H9 (cell line): ENCODE results near the gene LYPD4. TPM values are rescaled to one million over a fixed set of nuclear protein-coding genes. Genes with fewer than 3 reads are reported as not detected.

Source experiments
- DNase-seq: peaks from one replicate; pipeline ENCODE4 v3.0.0-alpha.2; 2017
- H2AFZ ChIP-seq: one replicate; pipeline ENCODE4 v1.6.1; 2013; ENCODE audit warnings: mild to moderate bottlenecking, low read length, control low read depth, moderate library complexity
- H2AK5ac ChIP-seq: 2 replicates; pipeline ENCODE4 v1.6.1; 2013; ENCODE audit warnings: low read length, control low read depth, mixed read lengths; ENCODE audit not compliant: insufficient read length
- H2BK120ac ChIP-seq: one replicate; pipeline ENCODE4 v1.6.1; 2013; ENCODE audit warnings: low read depth, mild to moderate bottlenecking, low read length, control low read depth, inconsistent platforms; ENCODE audit not compliant: poor library complexity, severe bottlenecking
- H2BK12ac ChIP-seq: 2 replicates; pipeline ENCODE4 v1.6.1; 2013; ENCODE audit warnings: low read length, control low read depth, mixed read lengths, low read depth; ENCODE audit not compliant: insufficient read length
- H2BK15ac ChIP-seq: 2 replicates; pipeline ENCODE4 v1.6.1; 2013; ENCODE audit warnings: low read depth, low read length, control low read depth
- H2BK20ac ChIP-seq: one replicate; pipeline ENCODE4 v1.6.1; 2013; ENCODE audit warnings: low read depth, mild to moderate bottlenecking, low read length, control low read depth, inconsistent platforms; ENCODE audit not compliant: poor library complexity, severe bottlenecking
- H2BK5ac ChIP-seq: 2 replicates; pipeline ENCODE4 v1.6.1; 2013; ENCODE audit warnings: low read length, control low read depth, mixed read lengths; ENCODE audit not compliant: insufficient read length
- H3K14ac ChIP-seq: 2 replicates; pipeline ENCODE4 v1.6.1; 2013; ENCODE audit warnings: low read length, control low read depth; ENCODE audit not compliant: insufficient read depth
- H3K18ac ChIP-seq: 2 replicates; pipeline ENCODE4 v1.6.1; 2013; ENCODE audit warnings: low read depth, mild to moderate bottlenecking, mixed read lengths, low read length, control low read depth; ENCODE audit not compliant: insufficient read length
- H3K23ac ChIP-seq: 2 replicates; pipeline ENCODE4 v1.6.1; 2013; ENCODE audit warnings: low read length, control low read depth, mixed read lengths, low read depth; ENCODE audit not compliant: insufficient read length
- H3K23me2 ChIP-seq: 2 replicates; pipeline ENCODE4 v1.6.1; 2013; ENCODE audit warnings: low read depth, mild to moderate bottlenecking, mixed read lengths, low read length, control low read depth; ENCODE audit not compliant: insufficient read length, poor library complexity, severe bottlenecking
- H3K27ac ChIP-seq: 2 replicates; pipeline ENCODE4 v1.5.1; 2013; ENCODE audit warnings: low read length, control low read depth, mixed read lengths, low read depth; ENCODE audit not compliant: insufficient read length
- H3K27me3 ChIP-seq: 2 replicates; pipeline ENCODE4 v1.6.1; 2013; ENCODE audit warnings: low read length, control low read depth, inconsistent platforms; ENCODE audit not compliant: insufficient read depth
- H3K4ac ChIP-seq: 2 replicates; pipeline ENCODE4 v1.6.1; 2013; ENCODE audit warnings: low read depth, mild to moderate bottlenecking, control low read depth, inconsistent platforms, low read length, moderate library complexity
- H3K4me1 ChIP-seq: 2 replicates; pipeline ENCODE4 v1.6.1; 2013; ENCODE audit warnings: low read length, control low read depth, inconsistent platforms; ENCODE audit not compliant: insufficient read depth
- H3K4me2 ChIP-seq: 2 replicates; pipeline ENCODE4 v1.6.1; 2013; ENCODE audit warnings: low read length, control low read depth, mixed read lengths; ENCODE audit not compliant: insufficient read length, insufficient read depth
- H3K56ac ChIP-seq: 2 replicates; pipeline ENCODE4 v1.6.1; 2013; ENCODE audit warnings: low read depth, mild to moderate bottlenecking, mixed read lengths, low read length, control low read depth; ENCODE audit not compliant: insufficient read length
- H3K79me1 ChIP-seq: 2 replicates; pipeline ENCODE4 v1.6.1; 2013; ENCODE audit warnings: low read depth, mild to moderate bottlenecking, moderate library complexity, low read length, control low read depth, inconsistent platforms; ENCODE audit not compliant: insufficient read depth, poor library complexity, severe bottlenecking
- H3K79me2 ChIP-seq: 2 replicates; pipeline ENCODE4 v1.6.1; 2013; ENCODE audit warnings: low read length, control low read depth, inconsistent platforms; ENCODE audit not compliant: insufficient read depth
- H3K9ac ChIP-seq: 2 replicates; pipeline ENCODE4 v1.6.1; 2013; ENCODE audit warnings: low read length, control low read depth, mixed read lengths; ENCODE audit not compliant: insufficient read length; ENCODE audit errors: extremely low read depth
- H3K9me3 ChIP-seq: one replicate; pipeline ENCODE4 v1.6.1; 2013; ENCODE audit warnings: low read depth, low read length, inconsistent platforms; ENCODE audit not compliant: control insufficient read depth
- H3T11ph ChIP-seq: one replicate; pipeline ENCODE4 v1.6.1; 2013; ENCODE audit warnings: mild to moderate bottlenecking, low read length, control low read depth, inconsistent platforms
- H4K20me1 ChIP-seq: one replicate; pipeline ENCODE4 v1.6.1; 2013; ENCODE audit not compliant: control insufficient read depth, insufficient read length, insufficient read depth
- H4K5ac ChIP-seq: 2 replicates; pipeline ENCODE4 v1.6.1; 2013; ENCODE audit warnings: low read depth, mild to moderate bottlenecking, mixed read lengths, low read length, control low read depth; ENCODE audit not compliant: insufficient read length
- H4K8ac ChIP-seq: replicated peaks from 2 replicates; pipeline ENCODE4 v1.6.1; 2013; ENCODE audit warnings: low read length, control low read depth, mixed read lengths, low read depth; ENCODE audit not compliant: insufficient read length
- H4K91ac ChIP-seq: 2 replicates; pipeline ENCODE4 v1.6.1; 2013; ENCODE audit warnings: low read depth, mild to moderate bottlenecking, moderate library complexity, mixed read lengths, low read length, control low read depth; ENCODE audit not compliant: insufficient read length
- H3K27ac Mint-ChIP-seq, 3 experiments: 2 replicates in 2 of 3; 3 replicates in 1 of 3; pipeline ENCODE4 v1.8.0; 2020 to 2021; ENCODE audit warnings: mixed read lengths in 3 of 3, mild to moderate bottlenecking in 1 of 3, moderate library complexity in 1 of 3
- H3K27me3 Mint-ChIP-seq: 2 replicates; pipeline ENCODE4 v1.8.0; 2021; ENCODE audit warnings: low read depth, mild to moderate bottlenecking, moderate library complexity, mixed read lengths
- H3K36me3 Mint-ChIP-seq, 3 experiments: 2 replicates in 2 of 3; 3 replicates in 1 of 3; pipeline ENCODE4 v1.8.0; 2020 to 2021; ENCODE audit warnings: low read depth in 3 of 3, mixed read lengths in 3 of 3; ENCODE audit not compliant: insufficient read depth in 1 of 3
- H3K4me1 Mint-ChIP-seq, 2 experiments: 2 replicates each; pipeline ENCODE4 v1.8.0; 2020; ENCODE audit warnings: mixed read lengths in 2 of 2
- H3K4me3 Mint-ChIP-seq, 2 experiments: 2 replicates in 1 of 2; 3 replicates in 1 of 2; pipeline ENCODE4 v1.8.0; 2020 to 2021; ENCODE audit warnings: mild to moderate bottlenecking in 2 of 2, mixed read lengths in 2 of 2, moderate library complexity in 1 of 2
- H3K9me3 Mint-ChIP-seq, 2 experiments: 2 replicates in 1 of 2; 3 replicates in 1 of 2; pipeline ENCODE4 v1.8.0; 2020; ENCODE audit warnings: mild to moderate bottlenecking in 2 of 2, mixed read lengths in 2 of 2, moderate library complexity in 1 of 2
- CTCF ChIP-seq: fragments of 200-600 bp; sonication (generic); conservative IDR thresholded peaks from 3 replicates; pipeline ENCODE4 v1.8.0; 2021; ENCODE audit warnings: antibody characterized with exemption, mild to moderate bottlenecking
- WGBS: extraction: QIAGEN DNeasy Blood & Tissue Kit; methylation state at CpG from one replicate; pipeline ENCODE4 v1.1.7; 2013; ENCODE audit warnings: missing lambda C conversion rate, low lambda C conversion rate, mixed read lengths; ENCODE audit not compliant: insufficient read length; ENCODE audit errors: extremely low coverage; 5-methylcytosine and 5-hydroxymethylcytosine counted together
- total RNA-seq: library from RNA; stranded (reverse); gene quantifications from 2 replicates; pipeline ENCODE4 v1.2.1, GENCODE V29; 2021

LYPD4 gene
- total RNA-seq, 1 experiment from 2014 or later, result not detected

- Mint-ChIP-seq H3K9me3 (no peaks in the 10 kb centered on the region), H3K36me3 (peaks cover 38 to 73% (median 62%) of the 10 kb centered on the region in 3 experiments), H3K27ac (peak overlapping the region in 2 of 3 experiments; percentile 28 to 68; a peak in 4 of 7 replicates), H3K4me1 (peaks cover 10 to 18% of the 10 kb centered on the region in 2 experiments), H3K27me3 (peaks cover 3% of the 10 kb centered on the region; the same call in 1 of the 2 replicates), H3K4me3 (no peak overlapping the region)
- Histone ChIP-seq H3K79me2 (peaks cover 3% of the 10 kb centered on the region; the same call in 1 of the 2 replicates), H3K4ac (no peak overlapping the region), H4K91ac (no peak overlapping the region), H4K5ac (no peak overlapping the region), H2BK15ac (no peak overlapping the region), H3K27me3 (no peaks in the 10 kb centered on the region), H3K27ac (no peak overlapping the region), H3K4me1 (no peaks in the 10 kb centered on the region), H4K20me1 (no peaks in the 10 kb centered on the region), H3K18ac (no peak overlapping the region), H3T11ph (no peak overlapping the region), H3K4me2 (no peak overlapping the region), H2BK12ac (no peak overlapping the region), H2BK120ac (no peak overlapping the region), H4K8ac (no peak overlapping the region), H2AFZ (no peak overlapping the region), H2BK5ac (no peak overlapping the region), H3K23ac (no peak overlapping the region), H2BK20ac (no peak overlapping the region), H3K23me2 (no peaks in the 10 kb centered on the region), H3K9ac (no peak overlapping the region), H3K14ac (no peak overlapping the region), H3K79me1 (peaks cover 8% of the 10 kb centered on the region), H3K56ac (no peak overlapping the region), H2AK5ac (no peak overlapping the region), H3K9me3 (no peaks in the 10 kb centered on the region)
- WGBS, result no CpG with 5 or more reads among the region's 13 CpGs
- no peak for TF ChIP-seq CTCF
- no peak for DNase-seq
Measured at GRCh38 chr19:41869374-41869955, 25.0 kb upstream of the LYPD4 start.
